ENCODE data around the gene CST8.

The CST8 gene

GRCh38 chr20:23476015-23476754 is 14.7 kb upstream of the CST8 start:
- no peaks in the 10 kb centered on the region for H3K4me1 ChIP-seq (ENCODE audit: control insufficient read depth, insufficient read depth, low read length)
- H3K4me3 ChIP-seq (ENCODE audit: low read length), result no peak overlapping the region
- H3K9me3 ChIP-seq (ENCODE audit: control insufficient read depth, low read length), result peaks cover 6% of the 10 kb centered on the region
- no peak for DNase-seq (ENCODE audit: low read depth)
- H3K27me3 ChIP-seq (replicated peaks; ENCODE audit: control insufficient read depth, insufficient read depth, low read length), result peaks cover 7% of the 10 kb centered on the region
- no peak overlapping the region for H3K9ac ChIP-seq (ENCODE audit: low read length)
- H3K36me3 ChIP-seq (ENCODE audit: control insufficient read depth, insufficient read depth, low read length, severe bottlenecking), result no peaks in the 10 kb centered on the region

DNA sequence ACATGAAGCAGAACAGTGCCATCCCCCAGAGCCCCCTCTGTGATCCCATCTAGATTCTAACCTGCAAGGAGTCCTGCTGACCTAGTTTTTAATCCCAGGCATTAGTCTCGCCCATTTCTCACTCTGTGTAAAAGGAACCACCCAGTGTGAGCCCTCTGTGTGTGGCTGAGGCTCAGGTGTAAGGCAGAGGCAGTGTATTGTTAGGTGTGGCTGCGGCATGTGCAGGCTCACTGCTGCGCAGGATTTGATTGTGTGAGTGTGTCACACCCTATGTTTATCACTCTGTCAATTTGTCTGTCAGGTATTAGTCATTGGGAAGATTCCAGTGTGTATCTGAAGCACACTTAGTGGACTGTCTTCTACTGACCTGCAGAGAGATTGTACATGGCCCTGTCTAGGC is 13.7 kb upstream of the CST8 start:
- peaks cover 7% of the 10 kb centered on the region for H3K27me3 ChIP-seq (replicated peaks; ENCODE audit: control insufficient read depth, insufficient read depth, low read length)
- H3K4me1 ChIP-seq (ENCODE audit: control insufficient read depth, insufficient read depth, low read length), result no peaks in the 10 kb centered on the region
- no peak overlapping the region for H3K4me3 ChIP-seq (ENCODE audit: low read length)
- no peak overlapping the region for H3K9ac ChIP-seq (ENCODE audit: low read length)
- H3K9me3 ChIP-seq (ENCODE audit: control insufficient read depth, low read length), result peaks cover 6% of the 10 kb centered on the region
- no peaks in the 10 kb centered on the region for H3K36me3 ChIP-seq (ENCODE audit: control insufficient read depth, insufficient read depth, low read length, severe bottlenecking)
- no peak for DNase-seq (ENCODE audit: low read depth)

GRCh38 chr20:23479043-23479442 is 11.9 kb upstream of the CST8 start:
- Histone ChIP-seq H3K9me3 (ENCODE audit: control insufficient read depth, low read length) (peaks cover 6% of the 10 kb centered on the region), H3K4me3 (ENCODE audit: low read length) (no peak overlapping the region), H3K4me1 (ENCODE audit: control insufficient read depth, insufficient read depth, low read length) (no peaks in the 10 kb centered on the region), H3K9ac (ENCODE audit: low read length) (no peak overlapping the region), H3K36me3 (ENCODE audit: control insufficient read depth, insufficient read depth, low read length, severe bottlenecking) (no peaks in the 10 kb centered on the region), H3K27me3 (replicated peaks; ENCODE audit: control insufficient read depth, insufficient read depth, low read length) (peaks cover 8% of the 10 kb centered on the region)
- no peak for DNase-seq (ENCODE audit: low read depth)

- DNase-seq (ENCODE audit: low read depth), result no peak
- Histone ChIP-seq H3K27me3 (replicated peaks; ENCODE audit: control insufficient read depth, insufficient read depth, low read length) (peaks cover 12% of the 10 kb centered on the region), H3K36me3 (ENCODE audit: control insufficient read depth, insufficient read depth, low read length, severe bottlenecking) (no peaks in the 10 kb centered on the region), H3K9ac (ENCODE audit: low read length) (no peak overlapping the region), H3K4me1 (ENCODE audit: control insufficient read depth, insufficient read depth, low read length) (no peaks in the 10 kb centered on the region), H3K4me3 (ENCODE audit: low read length) (no peak overlapping the region), H3K9me3 (ENCODE audit: control insufficient read depth, low read length) (peaks cover 6% of the 10 kb centered on the region)
These were observed 8.8 kb upstream of the CST8 start for GRCh38 chr20:23482138-23482537.

DNA sequence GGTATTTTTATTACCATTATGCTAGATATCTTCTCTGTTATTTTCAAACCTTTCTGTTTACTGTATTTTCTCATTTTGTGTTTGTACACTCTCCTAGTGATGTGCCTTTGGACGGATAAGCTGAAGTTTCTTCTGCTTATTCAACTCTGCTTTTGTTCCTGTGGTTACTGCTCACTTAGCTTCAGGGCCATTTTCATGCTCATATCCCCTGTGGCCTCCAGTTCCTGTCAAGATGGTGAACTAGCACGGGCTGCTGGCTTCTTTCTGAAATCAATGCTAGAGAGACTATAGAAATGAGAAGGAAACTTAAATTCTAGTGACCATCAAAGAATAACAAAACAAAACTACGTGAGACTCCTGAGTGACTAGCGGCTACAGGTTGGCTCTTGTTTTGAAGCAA is 6.8 kb upstream of the CST8 start:
- Histone ChIP-seq H3K4me1 (ENCODE audit: control insufficient read depth, insufficient read depth, low read length) (no peaks in the 10 kb centered on the region), H3K9ac (ENCODE audit: low read length) (no peak overlapping the region), H3K36me3 (ENCODE audit: control insufficient read depth, insufficient read depth, low read length, severe bottlenecking) (no peaks in the 10 kb centered on the region), H3K27me3 (replicated peaks; ENCODE audit: control insufficient read depth, insufficient read depth, low read length) (peaks cover 12% of the 10 kb centered on the region), H3K9me3 (ENCODE audit: control insufficient read depth, low read length) (peaks cover 6% of the 10 kb centered on the region), H3K4me3 (ENCODE audit: low read length) (no peak overlapping the region)
- DNase-seq (ENCODE audit: low read depth), result no peak

DNA sequence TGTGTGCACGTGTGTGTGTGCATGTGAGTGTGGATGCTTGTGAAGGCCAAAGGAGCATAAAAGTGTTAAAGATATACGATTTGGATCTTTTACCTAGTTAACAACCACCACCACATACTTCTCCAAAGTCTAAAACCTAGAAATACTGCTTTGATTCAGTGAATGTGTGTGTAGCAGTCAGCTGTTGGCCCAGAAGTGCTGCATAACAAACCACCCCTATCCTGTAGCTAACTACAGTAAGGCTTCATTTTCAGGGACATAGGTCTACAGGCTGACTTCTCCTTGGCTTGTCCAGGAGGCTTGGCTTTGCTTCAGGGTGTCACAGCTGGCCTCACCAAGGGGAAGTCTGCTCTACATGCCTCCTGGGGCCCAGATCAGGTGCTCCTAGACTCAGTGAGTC is 2.4 kb upstream of the CST8 start:
- no peak for DNase-seq (ENCODE audit: low read depth)
- H3K4me1 ChIP-seq (ENCODE audit: control insufficient read depth, insufficient read depth, low read length), result no peaks in the 10 kb centered on the region
- no peak overlapping the region for H3K4me3 ChIP-seq (ENCODE audit: low read length)
- H3K36me3 ChIP-seq (ENCODE audit: control insufficient read depth, insufficient read depth, low read length, severe bottlenecking), result no peaks in the 10 kb centered on the region
- no peak overlapping the region for H3K9ac ChIP-seq (ENCODE audit: low read length)
- H3K9me3 ChIP-seq (ENCODE audit: control insufficient read depth, low read length), result peaks cover 4% of the 10 kb centered on the region
- peaks cover 19% of the 10 kb centered on the region for H3K27me3 ChIP-seq (replicated peaks; ENCODE audit: control insufficient read depth, insufficient read depth, low read length)

- Histone ChIP-seq H3K4me1 (ENCODE audit: control insufficient read depth, insufficient read depth, low read length) (no peaks in the 10 kb centered on the region), H3K9me3 (ENCODE audit: control insufficient read depth, low read length) (peaks cover 4% of the 10 kb centered on the region), H3K9ac (ENCODE audit: low read length) (no peak overlapping the region), H3K36me3 (ENCODE audit: control insufficient read depth, insufficient read depth, low read length, severe bottlenecking) (no peaks in the 10 kb centered on the region), H3K4me3 (ENCODE audit: low read length) (no peak overlapping the region), H3K27me3 (replicated peaks; ENCODE audit: control insufficient read depth, insufficient read depth, low read length) (peaks cover 19% of the 10 kb centered on the region)
- no peak for DNase-seq (ENCODE audit: low read depth)
These were observed 1.9 kb upstream of the CST8 start for GRCh38 chr20:23488996-23489395.

DNA sequence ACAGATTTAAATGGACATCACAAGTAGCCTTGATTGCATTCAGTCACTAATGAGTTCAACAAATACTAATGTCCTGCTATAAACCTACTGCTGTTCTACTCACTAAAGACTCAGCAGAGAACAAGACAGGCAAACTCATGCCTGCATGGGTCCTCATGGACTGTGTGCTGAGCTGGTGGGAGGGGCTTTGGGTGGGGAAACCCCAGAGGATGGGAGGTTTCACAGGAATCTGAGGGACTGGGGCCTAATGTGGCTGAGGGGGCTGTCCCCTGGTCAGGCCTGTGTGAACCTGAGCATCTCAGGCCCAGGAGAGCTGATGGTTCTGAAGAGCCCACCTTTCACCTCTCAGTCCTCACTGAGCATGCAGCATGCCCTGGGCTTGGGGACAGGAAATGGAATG is 1.4 kb downstream of the CST8 start:
- H3K4me1 ChIP-seq (ENCODE audit: control insufficient read depth, insufficient read depth, low read length), result no peaks in the 10 kb centered on the region
- no peak overlapping the region for H3K4me3 ChIP-seq (ENCODE audit: low read length)
- no peaks in the 10 kb centered on the region for H3K36me3 ChIP-seq (ENCODE audit: control insufficient read depth, insufficient read depth, low read length, severe bottlenecking)
- peaks cover 4% of the 10 kb centered on the region for H3K9me3 ChIP-seq (ENCODE audit: control insufficient read depth, low read length)
- no peak overlapping the region for H3K9ac ChIP-seq (ENCODE audit: low read length)
- DNase-seq (ENCODE audit: low read depth), result no peak
- H3K27me3 ChIP-seq (replicated peaks; ENCODE audit: control insufficient read depth, insufficient read depth, low read length), result peaks cover 7% of the 10 kb centered on the region

- no peak overlapping the region for H3K4me3 ChIP-seq (ENCODE audit: low read length)
These were observed 2.4 kb downstream of the CST8 start for GRCh38 chr20:23493172-23493772.

GRCh38 chr20:23497536-23497935 is 6.6 kb downstream of the CST8 start:
- no peaks in the 10 kb centered on the region for H3K36me3 ChIP-seq (ENCODE audit: control insufficient read depth, insufficient read depth, low read length, severe bottlenecking)
- no peaks in the 10 kb centered on the region for H3K4me1 ChIP-seq (ENCODE audit: control insufficient read depth, insufficient read depth, low read length)
- H3K4me3 ChIP-seq (ENCODE audit: low read length), result no peak overlapping the region
- peaks cover 28% of the 10 kb centered on the region for H3K27me3 ChIP-seq (replicated peaks; ENCODE audit: control insufficient read depth, insufficient read depth, low read length)
- H3K9me3 ChIP-seq (ENCODE audit: control insufficient read depth, low read length), result no peaks in the 10 kb centered on the region
- DNase-seq (ENCODE audit: low read depth), result no peak
- H3K9ac ChIP-seq (ENCODE audit: low read length), result no peak overlapping the region

More at GRCh38 chr20:23493172-23493772, 2.4 kb downstream of the CST8 start:
- Histone ChIP-seq H3K4me1 (ENCODE audit: control insufficient read depth, insufficient read depth, low read length) (no peaks in the 10 kb centered on the region), H3K9me3 (ENCODE audit: control insufficient read depth, low read length) (peaks cover 4% of the 10 kb centered on the region), H3K9ac (ENCODE audit: low read length) (no peak overlapping the region), H3K27me3 (replicated peaks; ENCODE audit: control insufficient read depth, insufficient read depth, low read length) (peaks cover 7% of the 10 kb centered on the region), H3K36me3 (ENCODE audit: control insufficient read depth, insufficient read depth, low read length, severe bottlenecking) (no peaks in the 10 kb centered on the region)
- no peak for DNase-seq (ENCODE audit: low read depth)

GRCh38 chr20:23501926-23502325 is 11.0 kb downstream of the CST8 start:
- DNase-seq (ENCODE audit: low read depth), result no peak
- peaks cover 38% of the 10 kb centered on the region for H3K27me3 ChIP-seq (replicated peaks; ENCODE audit: control insufficient read depth, insufficient read depth, low read length)
- H3K9me3 ChIP-seq (ENCODE audit: control insufficient read depth, low read length), result no peaks in the 10 kb centered on the region
- no peaks in the 10 kb centered on the region for H3K4me1 ChIP-seq (ENCODE audit: control insufficient read depth, insufficient read depth, low read length)
- H3K4me3 ChIP-seq (ENCODE audit: low read length), result no peak overlapping the region
- H3K36me3 ChIP-seq (ENCODE audit: control insufficient read depth, insufficient read depth, low read length, severe bottlenecking), result no peaks in the 10 kb centered on the region
- no peak overlapping the region for H3K9ac ChIP-seq (ENCODE audit: low read length)
